ENCODE results near the gene KIAA1217. TPM values are rescaled to one million over a fixed set of nuclear protein-coding genes. Genes with fewer than 3 reads are reported as not detected.

Gene KIAA1217
- total and polyA plus RNA-seq, 9 of the 15 experiments (the other 6 are each of a cell fraction or from before 2014, with no cell fraction given) = 0.04 TPM; not detected in 8

DNA sequence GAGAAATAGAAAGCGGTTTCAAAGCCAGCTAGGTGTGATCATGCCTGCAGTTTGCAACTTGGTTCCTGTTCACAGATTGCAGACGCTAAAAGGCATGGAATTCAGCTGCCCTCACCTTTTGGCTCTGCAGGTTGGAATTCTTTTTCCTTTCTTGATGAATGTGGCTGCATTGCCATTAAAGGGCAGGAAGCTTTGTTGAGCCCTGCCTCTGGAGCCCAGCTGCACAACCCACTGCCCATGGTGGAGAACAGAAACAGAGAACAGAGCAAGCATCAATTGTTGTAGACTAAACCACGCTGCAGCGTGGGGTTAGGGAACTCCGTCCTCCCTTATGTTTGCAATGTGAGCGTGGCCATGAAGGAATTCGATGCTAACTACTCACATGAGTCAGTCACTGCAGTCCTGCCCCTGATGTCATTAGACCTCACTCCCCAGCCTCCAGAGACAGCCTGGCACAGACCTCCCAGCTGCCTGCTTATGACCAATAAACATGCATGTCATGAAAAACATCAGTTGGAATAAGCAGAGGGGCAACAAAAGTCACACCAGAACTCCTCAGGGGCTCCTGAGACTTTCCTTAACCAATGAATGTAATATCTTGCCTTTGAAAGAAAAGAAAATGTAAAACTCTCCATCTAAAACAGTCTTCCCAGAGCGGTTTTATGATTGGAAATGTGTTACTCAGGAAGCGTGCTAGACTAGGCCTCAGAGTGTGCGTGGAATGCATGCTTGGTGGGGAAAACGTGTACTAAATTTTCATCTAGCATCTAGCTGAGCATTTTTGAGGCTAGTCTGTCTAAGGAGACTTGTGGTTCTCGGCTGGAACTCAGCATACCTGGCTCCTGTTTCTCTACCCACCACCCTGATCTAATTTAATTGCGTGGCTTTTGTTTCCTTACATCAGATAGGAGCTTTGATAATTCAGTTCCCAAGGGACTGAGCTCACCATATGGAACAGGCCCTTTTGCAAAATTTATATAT is 232.2 kb downstream of the KIAA1217 start:
- no peak overlapping the region for H3K9ac ChIP-seq (ENCODE audit: insufficient read depth in 1 of 2, low read depth in 2 of 2, low read length in 2 of 2)
- in situ Hi-C loops (cut with MboI) = no loop called here
- H3K4me3 ChIP-seq = no peak overlapping the region
- H4K20me1 ChIP-seq (replicated peaks; ENCODE audit: control insufficient read depth, insufficient read depth, low read length) = no peaks in the 10 kb centered on the region
- ATAC-seq (no peak), FAIRE-seq (no peak), DNase-seq (ENCODE audit: extremely low read depth in 1 of 4, low spot score in 3 of 4) (no peak)
- no peaks in the 10 kb centered on the region for H3K4me1 ChIP-seq (replicated peaks in 1 of 2; ENCODE audit: control insufficient read depth in 2 of 2, insufficient read depth in 2 of 2, low read length in 2 of 2)
- intact Hi-C loops (cut with micrococcal nuclease) = no loop called here
- ChIA-PET CTCF (ENCODE audit: low intra/inter-chr PET ratio) (no interaction called here), POLR2A (no interaction called here)
- no peak overlapping the region for H2AFZ ChIP-seq (ENCODE audit: low read depth, low read length)
- no TSS peak for BruUV-seq (replicated peaks)
- H3K27me3 ChIP-seq (ENCODE audit: control insufficient read depth in 2 of 2, insufficient read depth in 2 of 2, low read length in 2 of 2) = peaks cover 4 to 9% of the 10 kb centered on the region in 2 experiments; a peak in 4 of 5 replicates
- no peak overlapping the region for H3K4me2 ChIP-seq (ENCODE audit: insufficient read depth, low read length)
- no peaks in the 10 kb centered on the region for H3K36me3 ChIP-seq (ENCODE audit: control insufficient read depth, insufficient read depth, low read length)
- H3K27ac ChIP-seq (ENCODE audit: extremely low read depth, low read depth, low read length) = no peak overlapping the region
- WGBS (ENCODE audit: insufficient coverage, low coverage, missing lambda C conversion rate) = 0% methylated on average over 13 of the region's 13 CpGs
- H3K79me2 ChIP-seq (ENCODE audit: control insufficient read depth, insufficient read depth, low read length) = no peaks in the 10 kb centered on the region
- H3K9me3 ChIP-seq (replicated peaks; ENCODE audit: control insufficient read depth, insufficient read depth, low read depth, low read length) = no peaks in the 10 kb centered on the region
- no peaks in the 10 kb centered on the region for H3K9me1 ChIP-seq (ENCODE audit: control insufficient read depth, insufficient read depth, low read length)
- TF ChIP-seq, protein P1, sequence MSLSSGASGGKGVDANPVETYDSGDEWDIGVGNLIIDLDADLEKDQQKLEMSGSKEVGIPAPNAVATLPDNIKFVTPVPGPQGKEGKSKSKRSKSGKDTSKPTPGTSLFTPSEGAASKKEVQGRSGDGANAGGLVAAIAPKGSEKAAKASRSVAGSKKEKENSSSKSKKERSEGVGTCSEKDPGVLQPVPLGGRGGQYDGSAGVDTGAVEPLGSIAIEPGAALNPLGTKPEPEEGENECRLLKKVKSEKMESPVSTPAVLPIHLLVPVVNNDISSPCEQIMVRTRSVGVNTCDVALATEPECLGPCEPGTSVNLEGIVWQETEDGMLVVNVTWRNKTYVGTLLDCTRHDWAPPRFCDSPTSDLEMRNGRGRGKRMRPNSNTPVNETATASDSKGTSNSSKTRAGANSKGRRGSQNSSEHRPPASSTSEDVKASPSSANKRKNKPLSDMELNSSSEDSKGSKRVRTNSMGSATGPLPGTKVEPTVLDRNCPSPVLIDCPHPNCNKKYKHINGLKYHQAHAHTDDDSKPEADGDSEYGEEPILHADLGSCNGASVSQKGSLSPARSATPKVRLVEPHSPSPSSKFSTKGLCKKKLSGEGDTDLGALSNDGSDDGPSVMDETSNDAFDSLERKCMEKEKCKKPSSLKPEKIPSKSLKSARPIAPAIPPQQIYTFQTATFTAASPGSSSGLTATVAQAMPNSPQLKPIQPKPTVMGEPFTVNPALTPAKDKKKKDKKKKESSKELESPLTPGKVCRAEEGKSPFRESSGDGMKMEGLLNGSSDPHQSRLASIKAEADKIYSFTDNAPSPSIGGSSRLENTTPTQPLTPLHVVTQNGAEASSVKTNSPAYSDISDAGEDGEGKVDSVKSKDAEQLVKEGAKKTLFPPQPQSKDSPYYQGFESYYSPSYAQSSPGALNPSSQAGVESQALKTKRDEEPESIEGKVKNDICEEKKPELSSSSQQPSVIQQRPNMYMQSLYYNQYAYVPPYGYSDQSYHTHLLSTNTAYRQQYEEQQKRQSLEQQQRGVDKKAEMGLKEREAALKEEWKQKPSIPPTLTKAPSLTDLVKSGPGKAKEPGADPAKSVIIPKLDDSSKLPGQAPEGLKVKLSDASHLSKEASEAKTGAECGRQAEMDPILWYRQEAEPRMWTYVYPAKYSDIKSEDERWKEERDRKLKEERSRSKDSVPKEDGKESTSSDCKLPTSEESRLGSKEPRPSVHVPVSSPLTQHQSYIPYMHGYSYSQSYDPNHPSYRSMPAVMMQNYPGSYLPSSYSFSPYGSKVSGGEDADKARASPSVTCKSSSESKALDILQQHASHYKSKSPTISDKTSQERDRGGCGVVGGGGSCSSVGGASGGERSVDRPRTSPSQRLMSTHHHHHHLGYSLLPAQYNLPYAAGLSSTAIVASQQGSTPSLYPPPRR (CRISPR knock-in tag; IDR thresholded peaks at IDR 0.05; ENCODE audit: borderline replicate concordance) = no peak
- TF ChIP-seq SP1 (CRISPR knock-in tag; IDR thresholded peaks at IDR 0.05) (no peak), ZNF766 (CRISPR knock-in tag; conservative IDR thresholded peaks at IDR 0.05) (no peak), EZH2 (IDR thresholded peaks at IDR 0.05; ENCODE audit: borderline replicate concordance, low read depth, low read length) (no peak), CREB3L1 (IDR thresholded peaks at IDR 0.05; ENCODE audit: borderline replicate concordance, low read depth) (no peak), SNIP1 (IDR thresholded peaks at IDR 0.05; ENCODE audit: low read depth) (no peak)
